ENCODE measurements around the gene TRAPPC5. TPM values are rescaled to one million over a fixed set of nuclear protein-coding genes. Genes with fewer than 3 reads are reported as not detected.

TRAPPC5 gene
- total RNA-seq, 6 experiments from 2014 or later = 41.7 to 66.5 (median 52.0) TPM

DNA sequence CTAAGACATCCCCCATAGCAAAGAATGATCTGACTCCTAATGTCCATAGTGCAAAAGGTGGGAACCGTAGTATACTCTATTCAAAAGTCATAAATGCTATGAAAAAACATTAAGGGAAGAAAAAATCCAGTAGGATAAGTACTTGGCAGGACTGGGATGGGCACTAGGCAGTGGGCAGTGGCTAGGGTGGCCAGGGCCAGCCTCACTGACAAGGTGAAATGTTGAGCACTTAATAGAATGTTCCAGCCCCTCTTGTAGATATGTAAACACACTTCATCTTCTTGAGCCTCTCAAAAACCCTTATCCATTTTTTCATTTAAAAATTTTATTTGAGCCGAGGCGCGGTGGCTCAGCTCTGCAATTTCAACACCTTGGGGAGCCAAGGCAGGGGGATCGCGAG lies 52.7 kb downstream of the TRAPPC5 start:
- no peak overlapping the region for H3K27ac ChIP-seq
- H3K9me3 ChIP-seq = no peaks in the 10 kb centered on the region
- no peaks in the 10 kb centered on the region for H3K36me3 ChIP-seq
- DNase-seq = no peak
- H3K4me1 ChIP-seq = no peaks in the 10 kb centered on the region
- no peak overlapping the region for H3K4me3 ChIP-seq
- TF ChIP-seq, protein P1, sequence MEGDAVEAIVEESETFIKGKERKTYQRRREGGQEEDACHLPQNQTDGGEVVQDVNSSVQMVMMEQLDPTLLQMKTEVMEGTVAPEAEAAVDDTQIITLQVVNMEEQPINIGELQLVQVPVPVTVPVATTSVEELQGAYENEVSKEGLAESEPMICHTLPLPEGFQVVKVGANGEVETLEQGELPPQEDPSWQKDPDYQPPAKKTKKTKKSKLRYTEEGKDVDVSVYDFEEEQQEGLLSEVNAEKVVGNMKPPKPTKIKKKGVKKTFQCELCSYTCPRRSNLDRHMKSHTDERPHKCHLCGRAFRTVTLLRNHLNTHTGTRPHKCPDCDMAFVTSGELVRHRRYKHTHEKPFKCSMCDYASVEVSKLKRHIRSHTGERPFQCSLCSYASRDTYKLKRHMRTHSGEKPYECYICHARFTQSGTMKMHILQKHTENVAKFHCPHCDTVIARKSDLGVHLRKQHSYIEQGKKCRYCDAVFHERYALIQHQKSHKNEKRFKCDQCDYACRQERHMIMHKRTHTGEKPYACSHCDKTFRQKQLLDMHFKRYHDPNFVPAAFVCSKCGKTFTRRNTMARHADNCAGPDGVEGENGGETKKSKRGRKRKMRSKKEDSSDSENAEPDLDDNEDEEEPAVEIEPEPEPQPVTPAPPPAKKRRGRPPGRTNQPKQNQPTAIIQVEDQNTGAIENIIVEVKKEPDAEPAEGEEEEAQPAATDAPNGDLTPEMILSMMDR (IDR thresholded peaks at IDR 0.05) = no peak
- TF ChIP-seq POLR2A (IDR thresholded peaks at IDR 0.05) = no peak
- no peak for ATAC-seq
- intact Hi-C loops (cut with DNase I) = no loop called here
- 74% methylated on average over 6 of the region's 6 CpGs for WGBS (ENCODE audit: insufficient coverage, low coverage, low lambda C conversion rate, missing lambda C conversion rate)
- H3K27me3 ChIP-seq = no peaks in the 10 kb centered on the region

- Histone ChIP-seq H3K9me3 (no peaks in the 10 kb centered on the region), H3K27ac (peak overlapping the region in 1 of 3 donors; percentile 38), H3K4me1 (no peaks in the 10 kb centered on the region), H3K4me3 (no peak overlapping the region), H3K36me3 (no peaks in the 10 kb centered on the region), H3K27me3 (no peaks in the 10 kb centered on the region)
- TF ChIP-seq, protein P1 (IDR thresholded peaks at IDR 0.05) = no peak
- TF ChIP-seq POLR2A (IDR thresholded peaks at IDR 0.05) = no peak
- intact Hi-C loops (cut with DNase I) = no loop called here
- peak; percentile 23 to 54 (median 50) for ATAC-seq
- WGBS (ENCODE audit: insufficient coverage, low coverage, low lambda C conversion rate, missing lambda C conversion rate) = 20% methylated on average over 9 of the region's 12 CpGs
- no peak for DNase-seq
Observed at GRCh38 chr19:7734220-7735203, 53.9 kb downstream of the TRAPPC5 start.

GRCh38 chr19:7736148-7736547 lies 55.5 kb downstream of the TRAPPC5 start:
- no peaks in the 10 kb centered on the region for H3K4me1 ChIP-seq

GRCh38 chr19:7737215-7737614 lies 56.6 kb downstream of the TRAPPC5 start:
- intact Hi-C loops (cut with DNase I) = no loop called here
- DNase-seq = no peak
- WGBS (ENCODE audit: insufficient coverage, low coverage, low lambda C conversion rate, missing lambda C conversion rate) = 61% methylated on average over 9 of the region's 11 CpGs

More at GRCh38 chr19:7736148-7736547, 55.5 kb downstream of the TRAPPC5 start:
- Histone ChIP-seq H3K9me3 (no peaks in the 10 kb centered on the region), H3K36me3 (no peaks in the 10 kb centered on the region), H3K27me3 (no peaks in the 10 kb centered on the region), H3K4me3 (no peak overlapping the region), H3K27ac (no peak overlapping the region)
- DNase-seq (no peak), ATAC-seq (no peak)
- WGBS (ENCODE audit: insufficient coverage, low coverage, low lambda C conversion rate, missing lambda C conversion rate) = no CpG with 5 or more reads among the region's 1 CpG
- TF ChIP-seq POLR2A (IDR thresholded peaks at IDR 0.05) = no peak
- TF ChIP-seq, protein P1 (IDR thresholded peaks at IDR 0.05) = no peak
- intact Hi-C loops (cut with DNase I) = no loop called here

More at GRCh38 chr19:7737215-7737614, 56.6 kb downstream of the TRAPPC5 start:
- no peak for ATAC-seq
- Histone ChIP-seq H3K27me3 (no peaks in the 10 kb centered on the region), H3K4me3 (no peak overlapping the region), H3K27ac (no peak overlapping the region), H3K4me1 (no peaks in the 10 kb centered on the region), H3K36me3 (no peaks in the 10 kb centered on the region), H3K9me3 (no peaks in the 10 kb centered on the region)
- TF ChIP-seq, protein P1 (IDR thresholded peaks at IDR 0.05) = no peak
- no peak for TF ChIP-seq POLR2A (IDR thresholded peaks at IDR 0.05)

Other genes starting within 250 kb of the TRAPPC5 start
- 10 to 100 TPM in 2 of 6 experiments, 1 to 10 TPM in 4; 4.8 to 14.3 (median 9.4) TPM for gene PEX11G, start 191.8 kb upstream of the TRAPPC5 start, total RNA-seq
- 10 to 100 TPM; 15.3 to 35.1 (median 24.8) TPM for gene ZNF358, start 164.7 kb upstream of the TRAPPC5 start, total RNA-seq
- gene MCOLN1, start 158.2 kb upstream of the TRAPPC5 start, total RNA-seq = 10 to 100 TPM in 5 of 6 experiments, 1 to 10 TPM in 1; 9.8 to 25.2 (median 17.7) TPM
- 10 to 100 TPM; 38.7 to 61.8 (median 46.5) TPM for gene PNPLA6, start 145.1 kb upstream of the TRAPPC5 start, total RNA-seq
- 10 to 100 TPM; 21.8 to 31.9 (median 23.4) TPM for gene CAMSAP3, start 85.0 kb upstream of the TRAPPC5 start, total RNA-seq
- 10 to 100 TPM; 12.8 to 21.3 (median 17.8) TPM for gene XAB2, start 51.3 kb upstream of the TRAPPC5 start, total RNA-seq
- gene PET100, start 51.0 kb upstream of the TRAPPC5 start, total RNA-seq = 10 to 100 TPM in 4 of 6 experiments, 1 to 10 TPM in 2; 6.8 to 83.9 (median 56.5) TPM
- gene PCP2, start 47.1 kb upstream of the TRAPPC5 start, total RNA-seq = 1 to 10 TPM in 1 of 6 experiments, under 1 TPM in 2, not detected in 3; 0.90 to 1.5 (median 0.95) TPM
- gene STXBP2, start 43.7 kb upstream of the TRAPPC5 start, total RNA-seq = 10 to 100 TPM; 27.5 to 45.7 (median 39.1) TPM
- gene RETN, start 11.8 kb upstream of the TRAPPC5 start, total RNA-seq = 1 to 10 TPM in 1 of 6 experiments, under 1 TPM in 1, not detected in 4; 0.63 to 2.4 TPM
- under 1 TPM; 0.11 to 0.86 (median 0.34) TPM for gene MCEMP1, start 3.7 kb upstream of the TRAPPC5 start, total RNA-seq
- gene FCER2, start 21.3 kb downstream of the TRAPPC5 start, total RNA-seq = under 1 TPM in 2 of 6 experiments, not detected in 4; 0.18 to 0.29 TPM
- 10 to 100 TPM; 25.7 to 59.0 (median 38.2) TPM for gene CLEC4G, start 51.3 kb downstream of the TRAPPC5 start, total RNA-seq
- 1 to 10 TPM in 4 of 6 experiments, under 1 TPM in 2; 0.42 to 6.7 (median 2.8) TPM for gene CD209, start 66.7 kb downstream of the TRAPPC5 start, total RNA-seq
- 10 to 100 TPM; 12.8 to 64.8 (median 20.8) TPM for gene CLEC4M, start 82.4 kb downstream of the TRAPPC5 start, total RNA-seq
- gene EVI5L, start 149.4 kb downstream of the TRAPPC5 start, total RNA-seq = 1 to 10 TPM; 3.7 to 6.3 (median 4.9) TPM
- gene PRR36, start 193.6 kb downstream of the TRAPPC5 start, total RNA-seq = under 1 TPM in 4 of 6 experiments, not detected in 2; 0.07 to 0.37 (median 0.12) TPM
- gene LRRC8E, start 207.7 kb downstream of the TRAPPC5 start, total RNA-seq = 1 to 10 TPM; 1.5 to 9.6 (median 3.5) TPM
- 10 to 100 TPM in 5 of 6 experiments, 1 to 10 TPM in 1; 9.7 to 22.1 (median 15.6) TPM for gene MAP2K7, start 223.0 kb downstream of the TRAPPC5 start, total RNA-seq
- 1 to 10 TPM in 3 of 6 experiments, under 1 TPM in 3; 0.42 to 2.9 (median 1.3) TPM for gene TGFBR3L, start 234.0 kb downstream of the TRAPPC5 start, total RNA-seq
- 1 to 10 TPM; 3.5 to 7.8 (median 5.2) TPM for gene SNAPC2, start 239.5 kb downstream of the TRAPPC5 start, total RNA-seq
- gene CTXN1, start 245.3 kb downstream of the TRAPPC5 start, total RNA-seq = under 1 TPM in 2 of 6 experiments, not detected in 4; 0.18 to 0.49 TPM

All from right lobe of liver (tissue), 6 donors.